Rectal smooth muscle tissue (tissue), 1 donor: ENCODE results near the gene RNF31.

Experiments
- H3K27ac ChIP-seq: one replicate; pipeline ENCODE4 v1.7.0; 2013; ENCODE audit warnings: low read depth, low read length, inconsistent platforms
- H3K27me3 ChIP-seq: one replicate; pipeline ENCODE4 v1.7.0; 2013; ENCODE audit warnings: low read length; ENCODE audit not compliant: control insufficient read depth, insufficient read depth
- H3K36me3 ChIP-seq: one replicate; pipeline ENCODE4 v1.7.0; 2013; ENCODE audit warnings: low read length; ENCODE audit not compliant: control insufficient read depth, insufficient read depth
- H3K4me1 ChIP-seq: one replicate; pipeline ENCODE4 v1.7.0; 2013; ENCODE audit warnings: low read length; ENCODE audit not compliant: control insufficient read depth, insufficient read depth
- H3K4me3 ChIP-seq: one replicate; pipeline ENCODE4 v1.7.0; 2013; ENCODE audit warnings: low read length
- H3K9ac ChIP-seq: one replicate; pipeline ENCODE4 v1.7.0; 2013; ENCODE audit warnings: low read length

Gene RNF31

GRCh38 chr14:24135834-24136683 lies 11.2 kb upstream of the RNF31 start, which contains the start of gene PSME1:
PSME1 (plus strand) TSS chr14:24136194; CDS start chr14:24136263, 69 bp downstream.
- Histone ChIP-seq H3K4me3 (peak within 1 kb of the TSS; percentile 87), H3K4me1 (peaks cover 10% of the 10 kb centered on the region), H3K27ac (peak within 1 kb of the TSS; percentile 91), H3K27me3 (no peaks in the 10 kb centered on the region), H3K9ac (peak within 1 kb of the TSS; percentile 82), H3K36me3 (peaks cover 13% of the 10 kb centered on the region)

- Histone ChIP-seq H3K9ac (peak overlapping the region; percentile 82), H3K27me3 (no peaks in the 10 kb centered on the region), H3K36me3 (peaks cover 13% of the 10 kb centered on the region), H3K27ac (peak overlapping the region; percentile 91), H3K4me1 (peaks cover 11% of the 10 kb centered on the region), H3K4me3 (peak overlapping the region; percentile 87)
Observed at GRCh38 chr14:24136684-24137528, 10.4 kb upstream of the RNF31 start.

GRCh38 chr14:24137529-24138395 lies 9.5 kb upstream of the RNF31 start:
- Histone ChIP-seq H3K4me1 (peaks cover 13% of the 10 kb centered on the region), H3K36me3 (peaks cover 13% of the 10 kb centered on the region), H3K9ac (no peak overlapping the region), H3K4me3 (peak overlapping the region; percentile 87), H3K27ac (no peak overlapping the region), H3K27me3 (no peaks in the 10 kb centered on the region)

GRCh38 chr14:24138396-24139271 lies 8.7 kb upstream of the RNF31 start:
- Histone ChIP-seq H3K27ac (no peak overlapping the region), H3K27me3 (no peaks in the 10 kb centered on the region), H3K36me3 (peaks cover 13% of the 10 kb centered on the region), H3K9ac (no peak overlapping the region), H3K4me3 (no peak overlapping the region), H3K4me1 (peaks cover 13% of the 10 kb centered on the region)

- H3K9ac ChIP-seq = no peak overlapping the region
- no peak overlapping the region for H3K27ac ChIP-seq
- H3K36me3 ChIP-seq = peaks cover 13% of the 10 kb centered on the region
- H3K4me1 ChIP-seq = peaks cover 13% of the 10 kb centered on the region
- H3K4me3 ChIP-seq = no peak overlapping the region
- H3K27me3 ChIP-seq = no peaks in the 10 kb centered on the region
Observed at GRCh38 chr14:24139272-24139934, 7.9 kb upstream of the RNF31 start.

GRCh38 chr14:24141097-24141880 lies 6.0 kb upstream of the RNF31 start, which contains the start of gene EMC9:
EMC9 (minus strand) TSS chr14:24141591; CDS start chr14:24141304, 287 bp downstream.
- peaks cover 13% of the 10 kb centered on the region for H3K36me3 ChIP-seq

GRCh38 chr14:24143511-24143910 lies 3.8 kb upstream of the RNF31 start:
- H3K4me1 ChIP-seq = peaks cover 20% of the 10 kb centered on the region
- H3K9ac ChIP-seq = no peak overlapping the region
- H3K27me3 ChIP-seq = no peaks in the 10 kb centered on the region
- H3K36me3 ChIP-seq = peaks cover 3% of the 10 kb centered on the region
- no peak overlapping the region for H3K4me3 ChIP-seq
- H3K27ac ChIP-seq = no peak overlapping the region

More at GRCh38 chr14:24141097-24141880, 6.0 kb upstream of the RNF31 start, which contains the start of gene EMC9:
- Histone ChIP-seq H3K4me1 (peaks cover 19% of the 10 kb centered on the region), H3K27me3 (no peaks in the 10 kb centered on the region), H3K27ac (peak within 1 kb of the TSS; percentile 90), H3K9ac (peak within 1 kb of the TSS; percentile 66), H3K4me3 (peak within 1 kb of the TSS; percentile 83)

GRCh38 chr14:24144451-24144850 lies 2.8 kb upstream of the RNF31 start:
- H3K4me1 ChIP-seq = peaks cover 20% of the 10 kb centered on the region
- no peak overlapping the region for H3K27ac ChIP-seq
- H3K4me3 ChIP-seq = no peak overlapping the region
- no peak overlapping the region for H3K9ac ChIP-seq
- H3K27me3 ChIP-seq = no peaks in the 10 kb centered on the region
- H3K36me3 ChIP-seq = no peaks in the 10 kb centered on the region

GRCh38 chr14:24145219-24145618 lies 2.1 kb upstream of the RNF31 start:
- H3K9ac ChIP-seq = no peak overlapping the region
- no peaks in the 10 kb centered on the region for H3K27me3 ChIP-seq
- H3K4me3 ChIP-seq = peak overlapping the region; percentile 82
- no peak overlapping the region for H3K27ac ChIP-seq
- peaks cover 20% of the 10 kb centered on the region for H3K4me1 ChIP-seq
- H3K36me3 ChIP-seq = peaks cover 3% of the 10 kb centered on the region

GRCh38 chr14:24145690-24146452 lies 1.4 kb upstream of the RNF31 start:
- Histone ChIP-seq H3K9ac (peak overlapping the region; percentile 66), H3K27me3 (no peaks in the 10 kb centered on the region), H3K4me3 (peak overlapping the region; percentile 82), H3K4me1 (peaks cover 20% of the 10 kb centered on the region), H3K27ac (peak overlapping the region; percentile 92), H3K36me3 (peaks cover 7% of the 10 kb centered on the region)
